K562 (cell line): ENCODE measurements around the gene NCOA3. TPM values are rescaled to one million over a fixed set of nuclear protein-coding genes. Genes with fewer than 3 reads are reported as not detected.

ENCODE experiments used
- ARID1B ChIP-seq: fragments of 450-650 bp; IDR thresholded peaks from 2 replicates; pipeline ENCODE4 v1.6.1; 2016; ENCODE audit warnings: antibody characterized with exemption, mild to moderate bottlenecking, inconsistent platforms
- DPF2 ChIP-seq: fragments of 450-650 bp; IDR thresholded peaks from 2 replicates; pipeline ENCODE4 v1.6.1; 2016
- ELF2 ChIP-seq: fragments of 250-450 bp; sonication (Bioruptor Pico); IDR thresholded peaks from 2 replicates; pipeline ENCODE4 v1.5.0; 2021; ENCODE audit warnings: mild to moderate bottlenecking
- FOXM1 ChIP-seq, 2 experiments: fragments of 450-650 bp in 1 of 2; sonication (generic) in 1 of 2; formaldehyde crosslinking in 1 of 2; IDR thresholded peaks; 2 replicates each; pipeline versions ENCODE4 v1.6.1 to v1.9.0; 2017 to 2022; ENCODE audit warnings: low read depth in 2 of 2, mild to moderate bottlenecking in 2 of 2, missing genetic modification reagents in 1 of 2, moderate library complexity in 1 of 2
- HDAC8 ChIP-seq: fragments of 450-650 bp; IDR thresholded peaks from 2 replicates; pipeline ENCODE4 v1.6.1; 2016; ENCODE audit warnings: mild to moderate bottlenecking, missing genetic modification characterization, moderate library complexity, missing compliant biosample characterization
- KDM1A ChIP-seq, 2 experiments: fragments of 450-650 bp; IDR thresholded peaks; 2 replicates each; pipeline ENCODE4 v1.6.1; 2016; ENCODE audit warnings: mild to moderate bottlenecking in 2 of 2
- MTA3 ChIP-seq: fragments of 450-650 bp; formaldehyde crosslinking; IDR thresholded peaks from 2 replicates; pipeline ENCODE4 v1.6.1; 2017; ENCODE audit warnings: mild to moderate bottlenecking, borderline replicate concordance
- MYC ChIP-seq, 2 experiments: fragments of 250-450 bp in 1 of 2; sonication (Bioruptor Pico) in 1 of 2; IDR thresholded peaks; 2 replicates each; pipeline versions ENCODE4 v1.5.1 to v1.6.1; 2012 to 2021; ENCODE audit warnings: low read depth in 2 of 2, borderline replicate concordance in 1 of 2, improper control_type of control experiment in 1 of 2, low read length in 1 of 2, mild to moderate bottlenecking in 1 of 2, moderate library complexity in 1 of 2
- POLR2AphosphoS5 ChIP-seq: IDR thresholded peaks from 2 replicates; pipeline ENCODE4 v1.6.1; 2011; ENCODE audit warnings: mild to moderate bottlenecking, low read depth, low read length, moderate library complexity; ENCODE audit not compliant: control insufficient read depth, insufficient read depth
- SMARCC2 ChIP-seq: fragments of 450-650 bp; IDR thresholded peaks from 2 replicates; pipeline ENCODE4 v1.6.1; 2017; ENCODE audit warnings: antibody characterized with exemption, moderate library complexity, mild to moderate bottlenecking, low read depth
- SOX6 ChIP-seq: fragments of 450-650 bp; IDR thresholded peaks from 2 replicates; pipeline ENCODE4 v1.6.1; 2014; ENCODE audit warnings: mild to moderate bottlenecking
- TEAD4 ChIP-seq, 2 experiments: sonication (generic) in 1 of 2; formaldehyde crosslinking in 1 of 2; IDR thresholded peaks; 2 replicates each; pipeline versions ENCODE4 v1.6.1 to v1.8.0; 2012 to 2022; ENCODE audit warnings: borderline replicate concordance in 1 of 2, inconsistent platforms in 1 of 2, low read length in 1 of 2, mild to moderate bottlenecking in 1 of 2, missing genetic modification reagents in 1 of 2
- VEZF1 ChIP-seq: fragments of 200-800 bp; sonication (Bioruptor generic); IDR thresholded peaks from 2 replicates; pipeline ENCODE4 v1.6.1; 2017; ENCODE audit warnings: missing genetic modification characterization, missing compliant biosample characterization
- ZNF766 ChIP-seq: fragments of 200-800 bp; sonication (Bioruptor generic); conservative IDR thresholded peaks from 2 replicates; pipeline ENCODE4 v1.6.1; 2016; ENCODE audit warnings: missing genetic modification characterization, missing compliant biosample characterization
- polyA plus RNA-seq, 8 experiments: library from polyadenylated mRNA; depleted of rRNA in 4 of 8; stranded (reverse) in 5 of 8; unstranded in 3 of 8; fragments of >200 nt; fragmentation: Nextera tagmentation in 2 of 8; fragmentation: Illumina TruSeq in 1 of 8; extraction: Ambion mirVana in 2 of 8; extraction: Trizol in 1 of 8; gene quantifications; 2 replicates each; pipeline versions ENCODE4 v1.2.1 to v1.2.3, GENCODE V29; 2011 to 2014; ENCODE audit warnings: inconsistent platforms in 1 of 8, missing spikeins in 1 of 8
- total RNA-seq, 7 experiments: library from RNA; depleted of rRNA in 6 of 7; stranded (reverse); fragments of >200 nt in 6 of 7; fragmentation: Illumina TruSeq in 2 of 7; extraction: Trizol in 2 of 7; gene quantifications; 2 replicates each; pipeline versions ENCODE4 v1.2.1 to v1.2.3, GENCODE V29; 2011 to 2021; ENCODE audit warnings: low replicate concordance in 1 of 7

The NCOA3 gene
- total and polyA plus RNA-seq, 9 of the 15 experiments (the other 6 are each of a cell fraction or from before 2014, with no cell fraction given): 3.2 to 24.3 (median 14.4) TPM

- TF ChIP-seq VEZF1 (peak; percentile 67), HDAC8 (no peak), POLR2AphosphoS5 (peak; percentile 68), SOX6 (peak; percentile 53; the same call in 1 of the 2 replicates), KDM1A (IDR thresholded peaks at IDR 0.05) (peak; percentile 49 to 71; a peak in 2 of 4 replicates), ZNF766 (CRISPR knock-in tag) (peak; percentile 60; the same call in 1 of the 2 replicates), TEAD4 (IDR thresholded peaks at IDR 0.05; ENCODE audit: low read length) (peak; percentile 94), TEAD4 (CRISPR knock-in tag; IDR thresholded peaks at IDR 0.05; ENCODE audit: borderline replicate concordance) (no peak), MYC (IDR thresholded peaks at IDR 0.05; ENCODE audit: low read depth, low read length) (peak; percentile 25; the same call in 1 of the 2 replicates), MYC (CRISPR knock-in tag; IDR thresholded peaks at IDR 0.05; ENCODE audit: borderline replicate concordance, low read depth) (no peak), ELF2 (CRISPR knock-in tag) (no peak), ARID1B (peak; percentile 95), DPF2 (peak; percentile 92), MTA3 (peak; percentile 34; the same call in 1 of the 2 replicates), SMARCC2 (peak; percentile 70), FOXM1 (IDR thresholded peaks at IDR 0.05; ENCODE audit: low read depth) (peak; percentile 66; the same call in 1 of the 2 replicates), FOXM1 (CRISPR knock-in tag; IDR thresholded peaks at IDR 0.05; ENCODE audit: low read depth) (no peak)
These were observed 22.5 kb downstream of the NCOA3 start (continued) for GRCh38 chr20:47524015-47524784.
